WTC11 (cell line): ENCODE data around the gene CENPT. TPM values are rescaled to one million over a fixed set of nuclear protein-coding genes. Genes with fewer than 3 reads are reported as not detected.

Source experiments
- ATAC-seq: fragments of 200-7000 bp; cut with Tn5 transposase; 2 replicates; pipeline ENCODE4 v1.10.0; 2021; ENCODE audit warnings: mild to moderate bottlenecking, moderate library complexity
- CTCF ChIA-PET: fragments of 300-600 bp; sonication (Branson Sonifier 250); formaldehyde crosslinking; loops from one replicate; lab custom pipeline; 2021; ENCODE audit warnings: antibody characterized with exemption; lab: Charles Lee
- POLR2A ChIA-PET: fragments of 350-600 bp; sonication (Branson Sonifier 250); formaldehyde crosslinking; loops from one replicate; lab custom pipeline; 2021; ENCODE audit warnings: antibody characterized with exemption; lab: Charles Lee
- DNase-seq: peaks from one replicate; pipeline ENCODE4 v3.0.0; 2021; ENCODE audit warnings: low spot score
- H3K27ac Mint-ChIP-seq: 2 replicates; pipeline ENCODE4 v1.8.0; 2021; ENCODE audit warnings: mixed read lengths
- H3K27me3 Mint-ChIP-seq: 2 replicates; pipeline ENCODE4 v1.8.0; 2021; ENCODE audit warnings: low read depth, mild to moderate bottlenecking, moderate library complexity, mixed read lengths
- H3K36me3 Mint-ChIP-seq: 2 replicates; pipeline ENCODE4 v1.8.0; 2021; ENCODE audit warnings: mixed read lengths
- H3K4me1 Mint-ChIP-seq: 2 replicates; pipeline ENCODE4 v1.8.0; 2022; ENCODE audit warnings: mixed read lengths
- H3K4me3 Mint-ChIP-seq: 2 replicates; pipeline ENCODE4 v1.8.0; 2021; ENCODE audit warnings: mild to moderate bottlenecking, moderate library complexity, mixed read lengths
- H3K9me3 Mint-ChIP-seq: 2 replicates; pipeline ENCODE4 v1.8.0; 2021; ENCODE audit warnings: mixed read lengths
- CREB1 ChIP-seq: sonication (generic); formaldehyde crosslinking; IDR thresholded peaks from 2 replicates; pipeline ENCODE4 v1.8.0; 2023; ENCODE audit warnings: mild to moderate bottlenecking, missing genetic modification reagents
- CTCF ChIP-seq: fragments of 200-600 bp; IDR thresholded peaks from 2 replicates; pipeline ENCODE4 v1.8.0; 2022; ENCODE audit warnings: antibody characterized with exemption
- E2F4 ChIP-seq: sonication (generic); formaldehyde crosslinking; IDR thresholded peaks from 2 replicates; pipeline ENCODE4 v1.8.1; 2022; ENCODE audit warnings: low read depth, mild to moderate bottlenecking, moderate library complexity, missing genetic modification reagents, borderline replicate concordance
- JAZF1 ChIP-seq: fragments of 250-450 bp; sonication (Bioruptor Pico); IDR thresholded peaks from 2 replicates; pipeline ENCODE4 v1.9.0; 2021; ENCODE audit warnings: moderate library complexity, mild to moderate bottlenecking, inconsistent platforms
- KAT7 ChIP-seq: sonication (generic); formaldehyde crosslinking; IDR thresholded peaks from 2 replicates; pipeline ENCODE4 v1.8.1; 2023; ENCODE audit warnings: missing genetic modification reagents, mild to moderate bottlenecking, borderline replicate concordance
- MAX ChIP-seq: sonication (generic); formaldehyde crosslinking; IDR thresholded peaks from 2 replicates; pipeline ENCODE4 v1.8.0; 2022; ENCODE audit warnings: mild to moderate bottlenecking, missing genetic modification reagents
- MYBL2 ChIP-seq: sonication (generic); formaldehyde crosslinking; IDR thresholded peaks from 2 replicates; pipeline ENCODE4 v1.8.1; 2023; ENCODE audit warnings: mild to moderate bottlenecking, moderate library complexity, missing genetic modification reagents
- NFE2L1 ChIP-seq: sonication (generic); formaldehyde crosslinking; IDR thresholded peaks from 2 replicates; pipeline ENCODE4 v1.8.1; 2023; ENCODE audit warnings: missing genetic modification reagents
- NR3C1 ChIP-seq: sonication (generic); formaldehyde crosslinking; conservative IDR thresholded peaks from 2 replicates; pipeline ENCODE4 v1.8.1; 2023; ENCODE audit warnings: low read depth, mild to moderate bottlenecking, missing genetic modification reagents
- SMAD3 ChIP-seq: sonication (generic); formaldehyde crosslinking; IDR thresholded peaks from 2 replicates; pipeline ENCODE4 v1.8.0; 2022; ENCODE audit warnings: missing genetic modification reagents, mild to moderate bottlenecking, borderline replicate concordance
- USF1 ChIP-seq: sonication (generic); formaldehyde crosslinking; IDR thresholded peaks from 2 replicates; pipeline ENCODE4 v1.8.0; 2022; ENCODE audit warnings: mild to moderate bottlenecking, missing genetic modification reagents
- USF2 ChIP-seq: sonication (generic); formaldehyde crosslinking; IDR thresholded peaks from 2 replicates; pipeline ENCODE4 v1.8.1; 2023; ENCODE audit warnings: mild to moderate bottlenecking, missing genetic modification reagents, moderate library complexity
- ZNF232 ChIP-seq: sonication (generic); formaldehyde crosslinking; IDR thresholded peaks from 2 replicates; pipeline ENCODE4 v1.8.0; 2022; ENCODE audit warnings: mild to moderate bottlenecking, missing genetic modification reagents
- ZNF396 ChIP-seq: fragments of 250-450 bp; sonication (Bioruptor Pico); IDR thresholded peaks from 2 replicates; pipeline ENCODE4 v1.8.0; 2021; ENCODE audit warnings: mild to moderate bottlenecking, moderate library complexity, borderline replicate concordance
- ZNF416 ChIP-seq: fragments of 250-450 bp; sonication (Bioruptor Pico); IDR thresholded peaks from 2 replicates; pipeline ENCODE4 v1.9.0; 2021; ENCODE audit warnings: mild to moderate bottlenecking, inconsistent platforms
- ZNF671 ChIP-seq: fragments of 250-450 bp; sonication (Bioruptor Pico); IDR thresholded peaks from 2 replicates; pipeline ENCODE4 v1.8.0; 2021; ENCODE audit warnings: mild to moderate bottlenecking
- total RNA-seq: library from RNA; stranded (reverse); gene quantifications from 3 replicates; pipeline ENCODE4 v1.2.3, GENCODE V29; 2021
- TF ChIP-seq, protein P1 (sequence below): fragments of 250-450 bp; sonication (Bioruptor Pico); IDR thresholded peaks from 2 replicates; pipeline ENCODE4 v1.9.0; 2021; ENCODE audit warnings: mild to moderate bottlenecking, borderline replicate concordance

Gene CENPT
- total RNA-seq, 1 experiment from 2014 or later: 58.3 TPM

- no peak for TF ChIP-seq MYBL2 (CRISPR knock-in tag)
- no peak for TF ChIP-seq KAT7 (CRISPR knock-in tag)
- TF ChIP-seq SMAD3: no peak
- TF ChIP-seq MAX: no peak
- TF ChIP-seq JAZF1: no peak
Measured at GRCh38 chr16:67883146-67883871, 35.8 kb upstream of the CENPT start (continued).

- peaks cover 42% of the 10 kb centered on the region for H3K36me3 Mint-ChIP-seq
- no peaks in the 10 kb centered on the region for H3K27me3 Mint-ChIP-seq
- no peak for TF ChIP-seq CREB1 (CRISPR knock-in tag)
- TF ChIP-seq ZNF671: no peak
- no peak for TF ChIP-seq ZNF416 (CRISPR knock-in tag)
- TF ChIP-seq JAZF1: no peak
- no peak for TF ChIP-seq MYBL2 (CRISPR knock-in tag)
- TF ChIP-seq NFE2L1 (CRISPR knock-in tag): no peak
- TF ChIP-seq CTCF: no peak
- TF ChIP-seq ZNF232 (CRISPR knock-in tag): no peak
- no peak for TF ChIP-seq ZNF396 (CRISPR knock-in tag)
- TF ChIP-seq, protein P1, sequence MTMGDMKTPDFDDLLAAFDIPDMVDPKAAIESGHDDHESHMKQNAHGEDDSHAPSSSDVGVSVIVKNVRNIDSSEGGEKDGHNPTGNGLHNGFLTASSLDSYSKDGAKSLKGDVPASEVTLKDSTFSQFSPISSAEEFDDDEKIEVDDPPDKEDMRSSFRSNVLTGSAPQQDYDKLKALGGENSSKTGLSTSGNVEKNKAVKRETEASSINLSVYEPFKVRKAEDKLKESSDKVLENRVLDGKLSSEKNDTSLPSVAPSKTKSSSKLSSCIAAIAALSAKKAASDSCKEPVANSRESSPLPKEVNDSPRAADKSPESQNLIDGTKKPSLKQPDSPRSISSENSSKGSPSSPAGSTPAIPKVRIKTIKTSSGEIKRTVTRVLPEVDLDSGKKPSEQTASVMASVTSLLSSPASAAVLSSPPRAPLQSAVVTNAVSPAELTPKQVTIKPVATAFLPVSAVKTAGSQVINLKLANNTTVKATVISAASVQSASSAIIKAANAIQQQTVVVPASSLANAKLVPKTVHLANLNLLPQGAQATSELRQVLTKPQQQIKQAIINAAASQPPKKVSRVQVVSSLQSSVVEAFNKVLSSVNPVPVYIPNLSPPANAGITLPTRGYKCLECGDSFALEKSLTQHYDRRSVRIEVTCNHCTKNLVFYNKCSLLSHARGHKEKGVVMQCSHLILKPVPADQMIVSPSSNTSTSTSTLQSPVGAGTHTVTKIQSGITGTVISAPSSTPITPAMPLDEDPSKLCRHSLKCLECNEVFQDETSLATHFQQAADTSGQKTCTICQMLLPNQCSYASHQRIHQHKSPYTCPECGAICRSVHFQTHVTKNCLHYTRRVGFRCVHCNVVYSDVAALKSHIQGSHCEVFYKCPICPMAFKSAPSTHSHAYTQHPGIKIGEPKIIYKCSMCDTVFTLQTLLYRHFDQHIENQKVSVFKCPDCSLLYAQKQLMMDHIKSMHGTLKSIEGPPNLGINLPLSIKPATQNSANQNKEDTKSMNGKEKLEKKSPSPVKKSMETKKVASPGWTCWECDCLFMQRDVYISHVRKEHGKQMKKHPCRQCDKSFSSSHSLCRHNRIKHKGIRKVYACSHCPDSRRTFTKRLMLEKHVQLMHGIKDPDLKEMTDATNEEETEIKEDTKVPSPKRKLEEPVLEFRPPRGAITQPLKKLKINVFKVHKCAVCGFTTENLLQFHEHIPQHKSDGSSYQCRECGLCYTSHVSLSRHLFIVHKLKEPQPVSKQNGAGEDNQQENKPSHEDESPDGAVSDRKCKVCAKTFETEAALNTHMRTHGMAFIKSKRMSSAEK (CRISPR knock-in tag): no peak
- no peak for TF ChIP-seq USF2 (CRISPR knock-in tag)
- no peak for TF ChIP-seq USF1 (CRISPR knock-in tag)
- no peak for TF ChIP-seq NR3C1 (CRISPR knock-in tag)
- TF ChIP-seq E2F4 (CRISPR knock-in tag): no peak
- TF ChIP-seq, all 79 proteins: peak for 0
- ChIA-PET CTCF (interaction anchor here (0.9 to 5.5 kb wide), 12 partner anchors 8 to 362 kb away, joined by 3 to 144 read pairs (median 22); partner anchors contain the start of genes CTRL, EDC4, LCAT and PSKH1), POLR2A (interaction anchor here (1.1 to 2.6 kb wide), 3 partner anchors 10 to 44 kb away, joined by 3 to 9 read pairs (median 4); partner anchors contain the start of gene PSKH1)
- no peak overlapping the region for H3K4me3 Mint-ChIP-seq
- DNase-seq (no peak), ATAC-seq (no peak)
- no peak overlapping the region for H3K27ac Mint-ChIP-seq
- peaks cover 23% of the 10 kb centered on the region for H3K4me1 Mint-ChIP-seq
- H3K9me3 Mint-ChIP-seq: no peaks in the 10 kb centered on the region
Measured at GRCh38 chr16:67882374-67883145, 35.1 kb upstream of the CENPT start.
